Testis (tissue), 5 donors: ENCODE data around the gene TMEM168. TPM values are rescaled to one million over a fixed set of nuclear protein-coding genes. Genes with fewer than 3 reads are reported as not detected.
A peak's percentile ranks its signal among the peaks of the same experiment; 100 is the strongest.
"Not testable (repeated sequence)": the region's sequence is repeated elsewhere in the genome, so short reads cannot be mapped to it uniquely, and the experiment has no call there.

Experiments
- DNase-seq: peaks from one replicate; pipeline ENCODE4 v3.0.0-alpha.2; 2019
- H3K27ac ChIP-seq, 2 donors: fragments of 200-600 bp; sonication (generic); one replicate each; pipeline ENCODE4 v1.5.1; 2019
- H3K27me3 ChIP-seq: fragments of 200-600 bp; sonication (generic); one replicate; pipeline ENCODE4 v1.5.1; 2019
- H3K36me3 ChIP-seq: fragments of 200-600 bp; sonication (generic); one replicate; pipeline ENCODE4 v1.5.1; 2017; ENCODE audit warnings: low read depth; ENCODE audit errors: missing control alignments
- H3K4me1 ChIP-seq: fragments of 200-600 bp; sonication (generic); one replicate; pipeline ENCODE4 v1.5.1; 2019
- H3K4me3 ChIP-seq, 2 donors: fragments of 200-600 bp; sonication (generic); one replicate each; pipeline ENCODE4 v1.5.1; 2017 to 2019
- H3K9me3 ChIP-seq: fragments of 200-600 bp; sonication (generic); one replicate; pipeline ENCODE4 v1.5.1; 2017
- POLR2A ChIP-seq: fragments of 450-650 bp; IDR thresholded peaks from one replicate; pipeline ENCODE4 v1.6.1; 2017; ENCODE audit warnings: antibody characterized with exemption, mild to moderate bottlenecking, moderate library complexity
- WGBS, 2 donors: methylation state at CpG; one replicate each; pipeline ENCODE4 v1.1.5; 2018; 5-methylcytosine and 5-hydroxymethylcytosine counted together
- intact Hi-C: fragments of 100-400 bp; cut with DNase I; formaldehyde crosslinking; loops from one replicate; pipeline ENCODE4 v1.15.1; 2023; ENCODE audit warnings: low total_unique reads
- long read RNA-seq, 2 donors: transcript quantifications; one replicate each; lab custom pipeline, GENCODE V29; 2026
- polyA plus RNA-seq: library from polyadenylated mRNA; stranded (reverse); fragments of 350-450 nt; fragmentation: Illumina TruSeq; extraction: RNeasy Lipid Tissue Mini Kit (QIAGEN cat#74804); gene quantifications from one replicate; pipeline ENCODE4 v1.2.3, GENCODE V29; 2014; ENCODE audit warnings: low read depth, low replicate concordance; ENCODE audit not compliant: insufficient read depth
- total RNA-seq, 2 donors: library from RNA; depleted of rRNA; stranded (reverse); fragments of >200 nt; gene quantifications; one replicate each; pipeline ENCODE4 v1.2.3, GENCODE V29; 2016
- TF ChIP-seq, protein P1 (sequence below), 3 experiments: fragments of 450-650 bp in 2 of 3; fragments of 200-600 bp in 1 of 3; sonication (generic) in 1 of 3; IDR thresholded peaks; one replicate each; pipeline ENCODE4 v1.5.1; 2016 to 2019; ENCODE audit warnings: antibody characterized with exemption in 3 of 3, mild to moderate bottlenecking in 2 of 3, moderate library complexity in 1 of 3

The TMEM168 gene, protein sequence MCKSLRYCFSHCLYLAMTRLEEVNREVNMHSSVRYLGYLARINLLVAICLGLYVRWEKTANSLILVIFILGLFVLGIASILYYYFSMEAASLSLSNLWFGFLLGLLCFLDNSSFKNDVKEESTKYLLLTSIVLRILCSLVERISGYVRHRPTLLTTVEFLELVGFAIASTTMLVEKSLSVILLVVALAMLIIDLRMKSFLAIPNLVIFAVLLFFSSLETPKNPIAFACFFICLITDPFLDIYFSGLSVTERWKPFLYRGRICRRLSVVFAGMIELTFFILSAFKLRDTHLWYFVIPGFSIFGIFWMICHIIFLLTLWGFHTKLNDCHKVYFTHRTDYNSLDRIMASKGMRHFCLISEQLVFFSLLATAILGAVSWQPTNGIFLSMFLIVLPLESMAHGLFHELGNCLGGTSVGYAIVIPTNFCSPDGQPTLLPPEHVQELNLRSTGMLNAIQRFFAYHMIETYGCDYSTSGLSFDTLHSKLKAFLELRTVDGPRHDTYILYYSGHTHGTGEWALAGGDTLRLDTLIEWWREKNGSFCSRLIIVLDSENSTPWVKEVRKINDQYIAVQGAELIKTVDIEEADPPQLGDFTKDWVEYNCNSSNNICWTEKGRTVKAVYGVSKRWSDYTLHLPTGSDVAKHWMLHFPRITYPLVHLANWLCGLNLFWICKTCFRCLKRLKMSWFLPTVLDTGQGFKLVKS
- total RNA-seq (10 to 100 TPM; 26.1 to 31.7 TPM), polyA plus RNA-seq (21.4 TPM)
- long read RNA-seq, donor 1, full-length matches to known transcripts: 11 of 20 reads
- long read RNA-seq, donor 1, partial matches to known transcripts: 9 of 20 reads
- long read RNA-seq, donor 1, other reads (novel, unspliced or antisense): 0 of 20 reads
- long read RNA-seq, donor 2, full-length matches to known transcripts: 9 of 9 reads
- long read RNA-seq, donor 2, partial matches to known transcripts: 0 of 9 reads
- long read RNA-seq, donor 2, other reads (novel, unspliced or antisense): 0 of 9 reads

DNA sequence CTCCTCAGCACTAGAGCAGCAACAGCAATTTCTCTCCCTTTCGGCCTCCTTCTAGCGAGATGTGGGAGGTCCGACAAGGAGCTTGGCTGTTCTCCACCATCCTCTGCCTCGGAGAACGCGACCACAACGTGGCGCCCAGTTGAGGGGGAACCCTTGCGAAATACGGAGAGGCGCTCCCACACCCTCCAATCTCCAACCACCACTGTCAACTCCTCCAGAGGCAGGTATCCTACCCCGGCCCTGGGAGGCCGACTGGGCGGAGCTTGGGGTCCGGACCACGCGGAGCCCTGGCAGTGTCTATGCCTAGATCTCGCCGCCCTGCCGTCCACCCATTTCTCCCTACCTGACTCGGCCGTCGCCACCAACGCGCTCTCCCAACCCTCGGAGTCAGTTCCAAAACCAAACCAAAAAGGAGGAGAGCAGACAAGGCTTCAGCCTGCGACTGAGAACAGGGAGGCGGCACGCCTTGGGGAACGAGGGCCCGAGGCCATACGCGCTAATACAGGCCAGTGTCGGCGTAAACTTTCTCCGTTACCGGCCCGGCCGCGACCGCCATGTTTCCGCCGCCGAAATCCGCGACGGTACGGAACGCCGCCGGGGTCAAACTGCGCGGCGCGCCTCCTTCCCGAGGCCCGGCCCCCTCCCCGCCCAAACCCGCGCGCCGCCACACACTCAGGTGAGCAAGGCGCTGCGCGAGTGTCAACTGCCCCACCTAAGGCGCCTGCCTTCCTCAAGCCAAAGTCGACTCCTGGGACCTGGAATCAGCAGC is at the start of gene TMEM168:
TSS of gene TMEM168 (minus strand) at position 577 of the 769 bp plus-strand sequence. CDS start 5,568 bp downstream, outside the sequence.
- Histone ChIP-seq H3K36me3 (no peaks in the 10 kb centered on the region), H3K27ac (peak within 1 kb of the TSS; percentile 94 to 96), H3K27me3 (no peaks in the 10 kb centered on the region), H3K4me1 (peaks cover 13% of the 10 kb centered on the region), H3K4me3 (peak within 1 kb of the TSS; percentile 73 to 97), H3K9me3 (no peaks in the 10 kb centered on the region)
- peak; percentile 86 for DNase-seq
- WGBS, 2 donors: 0% methylated on average over 21 to 60 of the region's 67 CpGs
- TF ChIP-seq, protein P1, sequence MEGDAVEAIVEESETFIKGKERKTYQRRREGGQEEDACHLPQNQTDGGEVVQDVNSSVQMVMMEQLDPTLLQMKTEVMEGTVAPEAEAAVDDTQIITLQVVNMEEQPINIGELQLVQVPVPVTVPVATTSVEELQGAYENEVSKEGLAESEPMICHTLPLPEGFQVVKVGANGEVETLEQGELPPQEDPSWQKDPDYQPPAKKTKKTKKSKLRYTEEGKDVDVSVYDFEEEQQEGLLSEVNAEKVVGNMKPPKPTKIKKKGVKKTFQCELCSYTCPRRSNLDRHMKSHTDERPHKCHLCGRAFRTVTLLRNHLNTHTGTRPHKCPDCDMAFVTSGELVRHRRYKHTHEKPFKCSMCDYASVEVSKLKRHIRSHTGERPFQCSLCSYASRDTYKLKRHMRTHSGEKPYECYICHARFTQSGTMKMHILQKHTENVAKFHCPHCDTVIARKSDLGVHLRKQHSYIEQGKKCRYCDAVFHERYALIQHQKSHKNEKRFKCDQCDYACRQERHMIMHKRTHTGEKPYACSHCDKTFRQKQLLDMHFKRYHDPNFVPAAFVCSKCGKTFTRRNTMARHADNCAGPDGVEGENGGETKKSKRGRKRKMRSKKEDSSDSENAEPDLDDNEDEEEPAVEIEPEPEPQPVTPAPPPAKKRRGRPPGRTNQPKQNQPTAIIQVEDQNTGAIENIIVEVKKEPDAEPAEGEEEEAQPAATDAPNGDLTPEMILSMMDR (IDR thresholded peaks at IDR 0.05): no peak
- TF ChIP-seq POLR2A: no peak
- intact Hi-C loops: no loop called here

DNA sequence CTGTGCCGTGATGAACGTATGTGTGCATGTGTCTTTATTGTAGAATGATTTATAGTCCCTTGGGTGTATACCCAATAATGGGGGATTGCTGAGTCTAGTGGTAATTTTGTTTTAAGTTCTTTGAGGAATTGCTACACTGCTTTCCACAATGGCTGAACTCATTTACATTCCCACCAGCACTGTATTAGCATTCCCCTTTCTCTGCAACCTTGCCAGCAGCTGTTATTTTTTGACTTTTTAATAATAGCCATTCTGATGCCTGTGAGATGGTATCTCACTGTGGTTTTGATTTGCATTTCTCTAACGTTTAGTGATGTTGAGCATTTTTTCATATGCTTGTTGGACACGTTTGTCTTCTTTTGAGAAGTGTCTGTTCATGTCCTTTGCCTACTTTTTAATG is 45.7 kb upstream of the TMEM168 start:
- intact Hi-C loops, H3K27ac ChIP-seq, H3K36me3 ChIP-seq, DNase-seq, H3K4me1 ChIP-seq, H3K4me3 ChIP-seq, H3K9me3 ChIP-seq, H3K27me3 ChIP-seq: not testable (repeated sequence)
- 87% methylated on average over 4 of the region's 4 CpGs for WGBS, 2 donors

DNA sequence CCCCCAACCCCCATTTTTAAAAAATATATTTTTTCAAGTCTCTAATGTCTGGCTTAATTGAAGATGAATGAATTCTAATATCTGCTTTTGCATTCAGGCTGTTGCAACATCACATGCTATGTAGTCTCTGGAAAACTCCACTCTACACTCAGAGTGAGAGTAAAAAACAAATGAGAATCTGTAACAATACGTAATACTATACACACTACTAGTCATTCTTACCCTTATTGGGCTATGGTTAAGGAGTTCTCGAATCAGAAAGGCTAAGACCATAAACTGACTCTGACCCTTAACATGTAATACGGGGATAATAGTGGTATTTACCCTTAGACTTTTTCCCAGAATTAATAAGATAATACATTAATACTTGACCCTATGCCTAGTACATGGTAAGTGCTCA is 42.9 kb upstream of the TMEM168 start:
- no peak for TF ChIP-seq POLR2A
- TF ChIP-seq, protein P1 (IDR thresholded peaks at IDR 0.05): no peak
- 96% methylated on average over 3 of the region's 3 CpGs for WGBS, 2 donors
- intact Hi-C loops: no loop called here
- H3K27me3 ChIP-seq: no peaks in the 10 kb centered on the region
- H3K27ac ChIP-seq: no peak overlapping the region
- H3K9me3 ChIP-seq: no peaks in the 10 kb centered on the region
- no peak overlapping the region for H3K4me3 ChIP-seq
- no peaks in the 10 kb centered on the region for H3K4me1 ChIP-seq
- DNase-seq: no peak
- no peaks in the 10 kb centered on the region for H3K36me3 ChIP-seq

DNA sequence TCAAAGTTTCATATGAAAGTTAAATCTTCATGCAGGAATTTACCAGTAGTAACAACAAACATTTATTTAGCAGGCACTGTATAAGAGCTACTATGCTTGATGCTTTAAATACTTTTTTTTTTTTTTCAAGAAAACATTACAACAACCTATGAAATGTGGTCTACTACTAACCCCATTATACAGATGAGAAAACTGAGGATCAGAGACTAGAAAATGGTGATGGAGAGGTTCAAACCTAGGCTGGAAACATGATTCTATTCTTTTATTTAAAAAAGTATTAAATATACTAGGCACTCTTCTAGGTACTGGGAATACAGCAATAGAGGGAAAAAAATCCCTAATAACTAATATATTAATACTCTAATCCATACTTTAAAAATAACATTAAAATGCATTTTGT is 40.6 kb upstream of the TMEM168 start:
- H3K27me3 ChIP-seq: no peaks in the 10 kb centered on the region
- H3K9me3 ChIP-seq: no peaks in the 10 kb centered on the region
- DNase-seq: no peak
- TF ChIP-seq, protein P1 (IDR thresholded peaks at IDR 0.05): no peak
- TF ChIP-seq POLR2A: no peak
- no peak overlapping the region for H3K27ac ChIP-seq
- intact Hi-C loops: no loop called here
- H3K4me3 ChIP-seq: no peak overlapping the region
- no peaks in the 10 kb centered on the region for H3K36me3 ChIP-seq
- no peaks in the 10 kb centered on the region for H3K4me1 ChIP-seq
